ENCODE measurements around the gene FHAD1.

DNA sequence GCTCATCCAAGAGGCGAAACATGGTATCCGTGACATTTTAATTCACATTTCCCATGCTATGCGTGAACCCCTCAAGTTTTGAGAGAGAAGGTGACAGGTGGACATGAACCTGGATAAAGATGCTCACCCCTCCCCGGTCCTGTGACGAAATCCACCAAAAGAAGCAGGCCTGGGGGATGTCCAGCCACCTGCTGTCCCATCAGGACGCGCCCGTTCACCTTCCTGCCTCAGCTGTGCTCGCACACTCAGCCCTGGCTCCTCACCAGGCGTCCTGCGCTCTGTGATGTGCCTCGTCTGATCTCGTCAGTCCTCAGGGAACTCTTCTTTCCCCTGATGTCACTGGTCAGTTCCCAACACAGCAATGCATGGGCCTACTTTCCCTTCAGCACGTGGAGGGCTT is 10.3 kb downstream of the FHAD1 start:
- TF ChIP-seq, protein P1, sequence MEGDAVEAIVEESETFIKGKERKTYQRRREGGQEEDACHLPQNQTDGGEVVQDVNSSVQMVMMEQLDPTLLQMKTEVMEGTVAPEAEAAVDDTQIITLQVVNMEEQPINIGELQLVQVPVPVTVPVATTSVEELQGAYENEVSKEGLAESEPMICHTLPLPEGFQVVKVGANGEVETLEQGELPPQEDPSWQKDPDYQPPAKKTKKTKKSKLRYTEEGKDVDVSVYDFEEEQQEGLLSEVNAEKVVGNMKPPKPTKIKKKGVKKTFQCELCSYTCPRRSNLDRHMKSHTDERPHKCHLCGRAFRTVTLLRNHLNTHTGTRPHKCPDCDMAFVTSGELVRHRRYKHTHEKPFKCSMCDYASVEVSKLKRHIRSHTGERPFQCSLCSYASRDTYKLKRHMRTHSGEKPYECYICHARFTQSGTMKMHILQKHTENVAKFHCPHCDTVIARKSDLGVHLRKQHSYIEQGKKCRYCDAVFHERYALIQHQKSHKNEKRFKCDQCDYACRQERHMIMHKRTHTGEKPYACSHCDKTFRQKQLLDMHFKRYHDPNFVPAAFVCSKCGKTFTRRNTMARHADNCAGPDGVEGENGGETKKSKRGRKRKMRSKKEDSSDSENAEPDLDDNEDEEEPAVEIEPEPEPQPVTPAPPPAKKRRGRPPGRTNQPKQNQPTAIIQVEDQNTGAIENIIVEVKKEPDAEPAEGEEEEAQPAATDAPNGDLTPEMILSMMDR (IDR thresholded peaks at IDR 0.05), result no peak
- no peak for TF ChIP-seq EZH2 (IDR thresholded peaks at IDR 0.05; ENCODE audit: borderline replicate concordance, insufficient read depth, low read depth, low read length, poor library complexity, severe bottlenecking)
